ENCODE measurements around the gene TUBB1.

- TF ChIP-seq CTCF (conservative IDR thresholded peaks at IDR 0.05; ENCODE audit: low read depth, low read length) = no peak
- no peak for TF ChIP-seq EZH2 (IDR thresholded peaks at IDR 0.05; ENCODE audit: borderline replicate concordance, low read depth, low read length, poor library complexity, severe bottlenecking)
Observed at GRCh38 chr20:59040667-59041066, 21.4 kb downstream of the TUBB1 start.

Data from A673 (cell line).